Mesendoderm (in vitro differentiated cells): ENCODE results near the gene FYTTD1.

Source experiments
- DNase-seq: peaks from one replicate; pipeline ENCODE4 v3.0.0; 2013
- H2AK5ac ChIP-seq: 2 replicates; pipeline ENCODE4 v1.6.1; 2013; ENCODE audit warnings: low read length, inconsistent platforms
- H2BK120ac ChIP-seq: 2 replicates; pipeline ENCODE4 v1.6.1; 2013; ENCODE audit warnings: low read depth, mild to moderate bottlenecking, low read length, moderate library complexity, mixed read lengths
- H2BK15ac ChIP-seq: replicated peaks from 2 replicates; pipeline ENCODE4 v1.6.1; 2013; ENCODE audit warnings: low read depth, mild to moderate bottlenecking, moderate library complexity
- H2BK5ac ChIP-seq: 2 replicates; pipeline ENCODE4 v1.6.1; 2013; ENCODE audit warnings: low read length, inconsistent platforms
- H3K18ac ChIP-seq: 2 replicates; pipeline ENCODE4 v1.6.1; 2013; ENCODE audit warnings: mild to moderate bottlenecking, low read length, mixed read lengths
- H3K23ac ChIP-seq: one replicate; pipeline ENCODE4 v1.6.1; 2013; ENCODE audit warnings: low read length
- H3K27ac ChIP-seq: 2 replicates; pipeline ENCODE4 v1.5.1; 2013; ENCODE audit warnings: low read depth, mild to moderate bottlenecking, inconsistent platforms, low read length, moderate library complexity
- H3K27me3 ChIP-seq: 2 replicates; pipeline ENCODE4 v1.6.1; 2013; ENCODE audit warnings: low read length, control low read depth, mild to moderate bottlenecking, inconsistent platforms; ENCODE audit not compliant: insufficient read depth, poor library complexity
- H3K36me3 ChIP-seq: 2 replicates; pipeline ENCODE4 v1.6.1; 2013; ENCODE audit warnings: low read length, inconsistent platforms; ENCODE audit not compliant: control insufficient read depth, insufficient read depth
- H3K4ac ChIP-seq: one replicate; pipeline ENCODE4 v1.6.1; 2013; ENCODE audit warnings: low read depth, mild to moderate bottlenecking, low read length, moderate library complexity
- H3K4me1 ChIP-seq: 2 replicates; pipeline ENCODE4 v1.6.1; 2013; ENCODE audit warnings: low read depth, low read length, inconsistent platforms; ENCODE audit not compliant: control insufficient read depth
- H3K4me2 ChIP-seq: 2 replicates; pipeline ENCODE4 v1.6.1; 2013; ENCODE audit warnings: low read length
- H3K4me3 ChIP-seq: 2 replicates; pipeline ENCODE4 v1.5.1; 2013; ENCODE audit warnings: mild to moderate bottlenecking, low read length
- H3K56ac ChIP-seq: one replicate; pipeline ENCODE4 v1.6.1; 2013; ENCODE audit warnings: low read length
- H3K79me1 ChIP-seq: 2 replicates; pipeline ENCODE4 v1.6.1; 2013; ENCODE audit warnings: low read length, inconsistent platforms
- H3K79me2 ChIP-seq: 2 replicates; pipeline ENCODE4 v1.6.1; 2013; ENCODE audit warnings: mild to moderate bottlenecking, low read length; ENCODE audit not compliant: control insufficient read depth, insufficient read depth
- H3K9ac ChIP-seq: 2 replicates; pipeline ENCODE4 v1.6.1; 2013; ENCODE audit warnings: low read length, inconsistent platforms
- H4K5ac ChIP-seq: one replicate; pipeline ENCODE4 v1.6.1; 2013; ENCODE audit warnings: low read length
- H4K8ac ChIP-seq: one replicate; pipeline ENCODE4 v1.6.1; 2013; ENCODE audit warnings: low read depth, mild to moderate bottlenecking, control low read depth, low read length, moderate library complexity
- WGBS: extraction: QIAGEN DNeasy Blood & Tissue Kit; methylation state at CpG from one replicate; pipeline ENCODE4 v1.1.7; 2013; ENCODE audit warnings: low lambda C conversion rate, missing lambda C conversion rate; ENCODE audit not compliant: insufficient coverage; ENCODE audit errors: extremely low coverage; 5-methylcytosine and 5-hydroxymethylcytosine counted together

Gene FYTTD1

GRCh38 chr3:197756704-197757103 lies 7.0 kb downstream of the FYTTD1 start:
- H3K27ac ChIP-seq, result no peak overlapping the region
- no peaks in the 10 kb centered on the region for H3K27me3 ChIP-seq
- H3K36me3 ChIP-seq, result no peaks in the 10 kb centered on the region
- no peak overlapping the region for H3K18ac ChIP-seq
- H2AK5ac ChIP-seq, result no peak overlapping the region
- H2BK5ac ChIP-seq, result no peak overlapping the region
- H2BK120ac ChIP-seq, result no peak overlapping the region
- no peak overlapping the region for H3K23ac ChIP-seq
- H3K56ac ChIP-seq, result no peak overlapping the region
- no peaks in the 10 kb centered on the region for H3K4me1 ChIP-seq
- H3K4me3 ChIP-seq, result no peak overlapping the region
- H4K8ac ChIP-seq, result no peak overlapping the region
- H3K79me2 ChIP-seq, result peaks cover 6% of the 10 kb centered on the region
- WGBS, result no CpG with 5 or more reads among the region's 3 CpGs
- H3K9ac ChIP-seq, result no peak overlapping the region
- no peak overlapping the region for H3K4me2 ChIP-seq
- DNase-seq, result no peak
- no peak overlapping the region for H2BK15ac ChIP-seq
- H3K4ac ChIP-seq, result no peak overlapping the region
- no peak overlapping the region for H4K5ac ChIP-seq
- H3K79me1 ChIP-seq, result peaks cover 3% of the 10 kb centered on the region

GRCh38 chr3:197758512-197758911 lies 8.8 kb downstream of the FYTTD1 start:
- Histone ChIP-seq H3K79me2 (peaks cover 3% of the 10 kb centered on the region), H4K8ac (no peak overlapping the region), H2BK120ac (no peak overlapping the region), H3K36me3 (no peaks in the 10 kb centered on the region), H3K56ac (no peak overlapping the region), H3K4me3 (no peak overlapping the region), H3K27ac (no peak overlapping the region), H2BK15ac (no peak overlapping the region), H3K18ac (no peak overlapping the region), H3K4me2 (no peak overlapping the region), H2BK5ac (no peak overlapping the region), H3K4ac (no peak overlapping the region), H2AK5ac (no peak overlapping the region), H3K27me3 (no peaks in the 10 kb centered on the region), H3K23ac (no peak overlapping the region), H3K4me1 (no peaks in the 10 kb centered on the region), H3K79me1 (peaks cover 2% of the 10 kb centered on the region), H4K5ac (no peak overlapping the region), H3K9ac (no peak overlapping the region)
- no peak for DNase-seq
- no CpG with 5 or more reads among the region's 4 CpGs for WGBS

GRCh38 chr3:197761784-197762183 lies 12.1 kb downstream of the FYTTD1 start:
- Histone ChIP-seq H2BK120ac (no peak overlapping the region), H4K8ac (no peak overlapping the region), H3K18ac (no peak overlapping the region), H3K4ac (no peak overlapping the region), H3K79me2 (no peaks in the 10 kb centered on the region), H3K56ac (no peak overlapping the region), H4K5ac (no peak overlapping the region), H3K27me3 (no peaks in the 10 kb centered on the region), H3K4me1 (no peaks in the 10 kb centered on the region), H3K9ac (no peak overlapping the region), H3K4me2 (no peak overlapping the region), H2BK15ac (no peak overlapping the region), H3K23ac (no peak overlapping the region), H3K27ac (no peak overlapping the region), H3K4me3 (no peak overlapping the region), H3K36me3 (no peaks in the 10 kb centered on the region), H3K79me1 (peaks cover 2% of the 10 kb centered on the region), H2AK5ac (no peak overlapping the region), H2BK5ac (no peak overlapping the region)
- DNase-seq, result no peak

- H3K36me3 ChIP-seq, result peaks cover 4% of the 10 kb centered on the region
- no peak overlapping the region for H3K56ac ChIP-seq
Observed at GRCh38 chr3:197775317-197775716, 25.6 kb downstream of the FYTTD1 start.

GRCh38 chr3:197782230-197782629 lies 32.5 kb downstream of the FYTTD1 start:
- DNase-seq, result no peak
- Histone ChIP-seq H3K18ac (no peak overlapping the region), H3K36me3 (peaks cover 2% of the 10 kb centered on the region), H4K5ac (no peak overlapping the region), H3K23ac (no peak overlapping the region), H3K4ac (no peak overlapping the region), H3K4me2 (no peak overlapping the region), H2BK120ac (no peak overlapping the region), H3K27me3 (no peaks in the 10 kb centered on the region), H3K56ac (no peak overlapping the region), H3K4me3 (no peak overlapping the region), H2AK5ac (no peak overlapping the region), H2BK5ac (no peak overlapping the region), H3K27ac (no peak overlapping the region), H3K4me1 (no peaks in the 10 kb centered on the region), H3K79me1 (no peaks in the 10 kb centered on the region), H2BK15ac (no peak overlapping the region), H3K9ac (no peak overlapping the region), H3K79me2 (no peaks in the 10 kb centered on the region), H4K8ac (no peak overlapping the region)
- WGBS, result no CpG with 5 or more reads among the region's 4 CpGs

More at GRCh38 chr3:197775317-197775716, 25.6 kb downstream of the FYTTD1 start:
- no peaks in the 10 kb centered on the region for H3K4me1 ChIP-seq
- no peak overlapping the region for H3K27ac ChIP-seq
- H3K4me3 ChIP-seq, result no peak overlapping the region
- no peak overlapping the region for H3K23ac ChIP-seq
- H2BK120ac ChIP-seq, result no peak overlapping the region
- no peak overlapping the region for H4K5ac ChIP-seq
- no peak for DNase-seq
- no peak overlapping the region for H4K8ac ChIP-seq
- H3K4me2 ChIP-seq, result no peak overlapping the region
- no peaks in the 10 kb centered on the region for H3K79me2 ChIP-seq
- no peak overlapping the region for H2AK5ac ChIP-seq
- no peaks in the 10 kb centered on the region for H3K27me3 ChIP-seq
- H2BK5ac ChIP-seq, result no peak overlapping the region
- no peak overlapping the region for H3K4ac ChIP-seq
- no CpG with 5 or more reads among the region's 7 CpGs for WGBS
- H2BK15ac ChIP-seq, result no peak overlapping the region
- H3K18ac ChIP-seq, result no peak overlapping the region
- no peak overlapping the region for H3K9ac ChIP-seq
- no peaks in the 10 kb centered on the region for H3K79me1 ChIP-seq

- no peaks in the 10 kb centered on the region for H3K79me1 ChIP-seq
- no peak overlapping the region for H3K4ac ChIP-seq
- H3K4me1 ChIP-seq, result no peaks in the 10 kb centered on the region
- no peak overlapping the region for H3K9ac ChIP-seq
- H2BK5ac ChIP-seq, result no peak overlapping the region
- no peak overlapping the region for H3K27ac ChIP-seq
- H4K5ac ChIP-seq, result no peak overlapping the region
- H3K4me2 ChIP-seq, result no peak overlapping the region
- H4K8ac ChIP-seq, result no peak overlapping the region
- no peak overlapping the region for H2BK15ac ChIP-seq
- no peak overlapping the region for H2BK120ac ChIP-seq
- H3K56ac ChIP-seq, result no peak overlapping the region
- no peak overlapping the region for H3K4me3 ChIP-seq
- peaks cover 2% of the 10 kb centered on the region for H3K36me3 ChIP-seq
- H3K23ac ChIP-seq, result no peak overlapping the region
- WGBS, result no CpG with 5 or more reads among the region's 7 CpGs
- H2AK5ac ChIP-seq, result no peak overlapping the region
- H3K18ac ChIP-seq, result no peak overlapping the region
- no peaks in the 10 kb centered on the region for H3K79me2 ChIP-seq
- no peak for DNase-seq
- H3K27me3 ChIP-seq, result no peaks in the 10 kb centered on the region
Observed at GRCh38 chr3:197784019-197784585, 34.4 kb downstream of the FYTTD1 start.
